BLaER1 treated with 17β-estradiol and CSF1 and Interleukin-3, amounts not matched to agents 10 nM and 100 nM (cell line): Measurements from ENCODE around the gene ILKAP.

Source experiments
- H3K27ac ChIP-seq, 11 experiments: shearing (Covaris generic); formaldehyde crosslinking; 2 replicates each; pipeline ENCODE4 v1.8.1; 2022
- H3K27me3 ChIP-seq, 11 experiments: shearing (Covaris generic); formaldehyde crosslinking; 2 replicates each; pipeline ENCODE4 v1.8.1; 2022
- H3K36me3 ChIP-seq, 11 experiments: shearing (Covaris generic); formaldehyde crosslinking; 2 replicates each; pipeline ENCODE4 v1.8.1; 2022
- H3K4me1 ChIP-seq, 10 experiments: shearing (Covaris generic); formaldehyde crosslinking; 2 replicates each; pipeline ENCODE4 v1.8.1; 2022
- H3K4me2 ChIP-seq, 11 experiments: shearing (Covaris generic); formaldehyde crosslinking; 2 replicates each; pipeline ENCODE4 v1.8.1; 2022
- H3K4me3 ChIP-seq, 10 experiments: shearing (Covaris generic); formaldehyde crosslinking; 2 replicates each; pipeline ENCODE4 v1.8.1; 2022
- H3K9ac ChIP-seq, 11 experiments: shearing (Covaris generic); formaldehyde crosslinking; 2 replicates each; pipeline ENCODE4 v1.8.1; 2022
- H3K9me3 ChIP-seq, 11 experiments: shearing (Covaris generic); formaldehyde crosslinking; replicated peaks in 1 of 11; 2 replicates each; pipeline ENCODE4 v1.8.1; 2022
- H4K20me1 ChIP-seq, 11 experiments: shearing (Covaris generic); formaldehyde crosslinking; 2 replicates each; pipeline ENCODE4 v1.8.1; 2022
- Cebpa-rat ChIP-seq, 11 experiments: shearing (Covaris generic); IDR thresholded peaks; 2 replicates each; pipeline ENCODE4 v1.8.1; 2022

Gene ILKAP

GRCh38 chr2:238133499-238134392 lies 69.7 kb downstream of the ILKAP start:
- H3K4me2 ChIP-seq: peak overlapping the region; percentile 27 to 88 (median 72); a peak in 19 of 22 replicates
- peaks cover 51 to 82% (median 75%) of the 10 kb centered on the region in 10 experiments for H3K4me1 ChIP-seq
- H3K4me3 ChIP-seq: no peak overlapping the region
- H3K36me3 ChIP-seq: no peaks in the 10 kb centered on the region
- peaks cover 0 to 21% (median 0%) of the 10 kb centered on the region in 11 experiments; a peak in 8 of 22 replicates for H3K27me3 ChIP-seq
- TF ChIP-seq Cebpa-rat (IDR thresholded peaks at IDR 0.05): no peak
- H3K9me3 ChIP-seq: no peaks in the 10 kb centered on the region
- H3K9ac ChIP-seq: no peak overlapping the region
- no peak overlapping the region for H3K27ac ChIP-seq
- H4K20me1 ChIP-seq: peaks cover 0 to 4% (median 0%) of the 10 kb centered on the region in 11 experiments; a peak in 1 of 22 replicates

GRCh38 chr2:238132463-238133450 lies 70.7 kb downstream of the ILKAP start:
- peaks cover 0 to 21% (median 0%) of the 10 kb centered on the region in 11 experiments; a peak in 8 of 22 replicates for H3K27me3 ChIP-seq
- no peaks in the 10 kb centered on the region for H3K36me3 ChIP-seq
- H3K4me2 ChIP-seq: peak overlapping the region; percentile 27 to 88 (median 72); a peak in 19 of 22 replicates
- no peaks in the 10 kb centered on the region for H3K9me3 ChIP-seq
- H3K9ac ChIP-seq: peak overlapping the region in 1 of 11 experiments; percentile 14; a peak in 1 of 22 replicates
- no peak for TF ChIP-seq Cebpa-rat (IDR thresholded peaks at IDR 0.05)
- no peak overlapping the region for H3K27ac ChIP-seq
- H3K4me1 ChIP-seq: peaks cover 41 to 77% (median 69%) of the 10 kb centered on the region in 10 experiments
- H4K20me1 ChIP-seq: peaks cover 0 to 4% (median 0%) of the 10 kb centered on the region in 11 experiments; a peak in 1 of 22 replicates
- no peak overlapping the region for H3K4me3 ChIP-seq

- Histone ChIP-seq H3K36me3 (no peaks in the 10 kb centered on the region), H3K27me3 (peaks cover 0 to 21% (median 0%) of the 10 kb centered on the region in 11 experiments; a peak in 8 of 22 replicates), H3K9me3 (no peaks in the 10 kb centered on the region), H3K4me1 (peaks cover 32 to 77% (median 69%) of the 10 kb centered on the region in 10 experiments), H3K4me3 (no peak overlapping the region), H3K9ac (0 out of 22 replicates have a peak overlapping the region, but pooled peaks of 1 of the 11 experiments have one; percentile 14), H4K20me1 (peaks cover 0 to 4% (median 0%) of the 10 kb centered on the region in 11 experiments; a peak in 1 of 22 replicates), H3K27ac (0 out of 22 replicates have a peak overlapping the region, but pooled peaks of 1 of the 11 experiments have one; percentile 0), H3K4me2 (peak overlapping the region; percentile 29 to 88 (median 72); a peak in 20 of 22 replicates)
- TF ChIP-seq Cebpa-rat (IDR thresholded peaks at IDR 0.05): no peak
These were observed 71.6 kb downstream of the ILKAP start for GRCh38 chr2:238131761-238132462.

- Histone ChIP-seq H3K4me2 (peak overlapping the region; percentile 29 to 88 (median 72); a peak in 21 of 22 replicates), H3K4me1 (peaks cover 26 to 77% (median 66%) of the 10 kb centered on the region in 10 experiments; a peak in 18 of 20 replicates), H3K36me3 (no peaks in the 10 kb centered on the region), H3K4me3 (no peak overlapping the region), H3K27ac (peak overlapping the region in 4 of 11 experiments; percentile 0 to 36 (median 10); a peak in 4 of 22 replicates), H3K9ac (peak overlapping the region in 4 of 11 experiments; percentile 1 to 47 (median 6); a peak in 3 of 22 replicates), H4K20me1 (peaks cover 0 to 4% (median 0%) of the 10 kb centered on the region in 11 experiments; a peak in 1 of 22 replicates), H3K9me3 (no peaks in the 10 kb centered on the region), H3K27me3 (peaks cover 0 to 21% (median 0%) of the 10 kb centered on the region in 11 experiments; a peak in 8 of 22 replicates)
- no peak for TF ChIP-seq Cebpa-rat (IDR thresholded peaks at IDR 0.05)
These were observed 72.5 kb downstream of the ILKAP start for GRCh38 chr2:238130696-238131628.

GRCh38 chr2:238130111-238130695 lies 73.3 kb downstream of the ILKAP start:
- Histone ChIP-seq H3K4me1 (peaks cover 26 to 77% (median 64%) of the 10 kb centered on the region in 10 experiments; a peak in 18 of 20 replicates), H3K4me3 (no peak overlapping the region), H3K27me3 (peaks cover 0 to 21% (median 0%) of the 10 kb centered on the region in 11 experiments; a peak in 8 of 22 replicates), H3K36me3 (no peaks in the 10 kb centered on the region), H3K27ac (peak overlapping the region in 3 of 11 experiments; percentile 6 to 36 (median 13); a peak in 2 of 22 replicates), H3K9ac (peak overlapping the region in 1 of 11 experiments; percentile 47; a peak in 3 of 22 replicates), H3K4me2 (peak overlapping the region in 9 of 11 experiments; percentile 55 to 88 (median 78); a peak in 17 of 22 replicates), H3K9me3 (no peaks in the 10 kb centered on the region), H4K20me1 (peaks cover 0 to 4% (median 0%) of the 10 kb centered on the region in 11 experiments; a peak in 1 of 22 replicates)
- TF ChIP-seq Cebpa-rat (IDR thresholded peaks at IDR 0.05): no peak

- H3K27ac ChIP-seq: no peak overlapping the region
- H3K36me3 ChIP-seq: no peaks in the 10 kb centered on the region
- no peaks in the 10 kb centered on the region for H3K9me3 ChIP-seq
- H3K4me3 ChIP-seq: no peak overlapping the region
- TF ChIP-seq Cebpa-rat (IDR thresholded peaks at IDR 0.05): no peak
- peak overlapping the region in 6 of 11 experiments; percentile 59 to 88 (median 81); a peak in 11 of 22 replicates for H3K4me2 ChIP-seq
- H4K20me1 ChIP-seq: peaks cover 0 to 4% (median 0%) of the 10 kb centered on the region in 11 experiments; a peak in 1 of 22 replicates
- no peak overlapping the region; a peak in 1 of 22 replicates for H3K9ac ChIP-seq
- H3K4me1 ChIP-seq: peaks cover 26 to 73% (median 62%) of the 10 kb centered on the region in 10 experiments; a peak in 18 of 20 replicates
- H3K27me3 ChIP-seq: peaks cover 0 to 21% (median 0%) of the 10 kb centered on the region in 11 experiments; a peak in 8 of 22 replicates
These were observed 74.1 kb downstream of the ILKAP start for GRCh38 chr2:238129166-238130010.
